NCI-H2107 treated with DMSO at 0.1 percent for 48 hours (cell line): ENCODE measurements around the gene SEC61G.

Experiments
- DNase-seq: peaks from one replicate; lab custom pipeline; 2025; ENCODE audit not compliant: unreplicated experiment; lab: John Stamatoyannopoulos, UW

SEC61G gene

GRCh38 chr7:54769203-54769602 is 10.2 kb upstream of the SEC61G start:
- no peak for DNase-seq

GRCh38 chr7:54764861-54765260 is 5.8 kb upstream of the SEC61G start:
- no peak for DNase-seq

- no peak for DNase-seq
Measured at GRCh38 chr7:54757711-54758110, 1.3 kb downstream of the SEC61G start.

- DNase-seq, result no peak
Measured at GRCh38 chr7:54749200-54749599, 9.8 kb downstream of the SEC61G start.

GRCh38 chr7:54747234-54747633 is 11.8 kb downstream of the SEC61G start:
- no peak for DNase-seq

- DNase-seq, result no peak
Measured at GRCh38 chr7:54743580-54743979, 15.4 kb downstream of the SEC61G start.

- no peak for DNase-seq
Measured at GRCh38 chr7:54738737-54739136, 20.3 kb downstream of the SEC61G start.

- DNase-seq, result no peak
Measured at GRCh38 chr7:54729107-54729506, 29.9 kb downstream of the SEC61G start.

GRCh38 chr7:54728411-54728810 is 30.6 kb downstream of the SEC61G start:
- DNase-seq, result no peak

- no peak for DNase-seq
Measured at GRCh38 chr7:54725255-54725654, 33.8 kb downstream of the SEC61G start.

- no peak for DNase-seq
Measured at GRCh38 chr7:54722502-54722901, 36.5 kb downstream of the SEC61G start.

- no peak for DNase-seq
Measured at GRCh38 chr7:54722026-54722425, 37.0 kb downstream of the SEC61G start.

GRCh38 chr7:54719974-54720373 is 39.0 kb downstream of the SEC61G start:
- no peak for DNase-seq

- DNase-seq, result no peak
Measured at GRCh38 chr7:54719425-54719824, 39.6 kb downstream of the SEC61G start.

- no peak for DNase-seq
Measured at GRCh38 chr7:54712820-54713219, 46.2 kb downstream of the SEC61G start.

- no peak for DNase-seq
Measured at GRCh38 chr7:54711900-54712595, 47.0 kb downstream of the SEC61G start.

GRCh38 chr7:54709283-54709682 is 49.7 kb downstream of the SEC61G start:
- no peak for DNase-seq

- DNase-seq, result no peak
Measured at GRCh38 chr7:54705436-54705835, 53.6 kb downstream of the SEC61G start.

- DNase-seq, result no peak
Measured at GRCh38 chr7:54704851-54705250, 54.2 kb downstream of the SEC61G start.
